HG03064 (cell line): ENCODE results near the gene ASH1L.
"Not testable (repeated sequence)": the region's sequence is repeated elsewhere in the genome, so short reads cannot be mapped to it uniquely, and the experiment has no call there.

Experiments used
- ATAC-seq: cut with Tn5 transposase; IDR thresholded peaks from one replicate; pipeline ENCODE4 v1.9.1; 2021; ENCODE audit warnings: low read depth; ENCODE audit not compliant: unreplicated experiment

Gene ASH1L

DNA sequence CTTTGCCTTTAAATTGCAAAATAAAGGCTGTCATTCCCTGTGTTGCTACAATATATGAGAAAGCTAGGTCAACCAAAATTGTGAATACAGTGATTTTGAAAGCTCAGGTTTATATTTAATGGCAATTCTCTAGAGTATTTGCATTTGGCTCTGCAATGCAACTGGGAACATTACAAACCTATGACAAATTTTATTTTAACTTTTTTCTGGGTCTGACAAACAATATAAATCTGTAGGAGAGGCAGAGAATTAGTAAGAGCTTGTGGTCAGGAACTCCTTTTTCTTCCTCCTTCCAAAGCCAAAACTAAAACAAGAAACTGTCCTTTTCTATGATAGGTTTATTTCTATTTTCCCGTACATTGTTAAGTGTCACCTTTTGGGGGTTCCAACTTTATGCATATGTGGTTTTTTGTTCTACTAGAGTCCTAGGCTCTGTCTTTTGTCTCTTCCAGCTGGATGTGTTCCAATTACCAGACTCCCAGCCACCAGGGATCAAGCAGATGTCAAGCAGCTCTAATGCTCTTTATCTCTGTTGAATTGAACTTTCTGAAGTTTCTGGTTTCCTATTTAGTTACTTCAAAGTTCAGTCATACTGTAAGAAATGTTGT lies 106.9 kb downstream of the ASH1L start:
- no peak for ATAC-seq

- no peak for ATAC-seq
Observed at GRCh38 chr1:155454096-155454495, 108.5 kb downstream of the ASH1L start.

GRCh38 chr1:155453141-155453540 lies 109.5 kb downstream of the ASH1L start:
- ATAC-seq, result no peak

GRCh38 chr1:155451199-155451598 lies 111.4 kb downstream of the ASH1L start:
- ATAC-seq, result no peak

DNA sequence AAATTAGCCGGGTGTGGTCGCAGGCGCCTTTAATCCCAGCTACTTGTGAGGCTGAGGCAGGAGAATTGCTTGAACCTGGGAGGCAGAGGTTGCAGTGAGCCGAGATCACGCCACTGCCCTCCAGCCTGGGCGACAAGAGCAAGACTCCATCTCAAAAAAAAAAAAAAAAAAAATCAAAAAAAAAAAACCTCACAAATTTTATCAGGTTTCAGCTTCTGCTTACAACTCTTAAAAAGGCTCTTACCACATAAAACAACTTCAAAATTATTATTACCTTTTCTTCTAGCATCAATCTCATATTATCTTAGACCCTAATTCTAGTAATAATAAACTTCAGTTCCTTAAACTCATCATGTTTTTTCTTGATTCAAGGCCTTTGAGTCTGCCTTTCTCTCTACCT lies 120.2 kb downstream of the ASH1L start:
- ATAC-seq, result not testable (repeated sequence)

GRCh38 chr1:155437405-155437804 lies 125.2 kb downstream of the ASH1L start:
- no peak for ATAC-seq

DNA sequence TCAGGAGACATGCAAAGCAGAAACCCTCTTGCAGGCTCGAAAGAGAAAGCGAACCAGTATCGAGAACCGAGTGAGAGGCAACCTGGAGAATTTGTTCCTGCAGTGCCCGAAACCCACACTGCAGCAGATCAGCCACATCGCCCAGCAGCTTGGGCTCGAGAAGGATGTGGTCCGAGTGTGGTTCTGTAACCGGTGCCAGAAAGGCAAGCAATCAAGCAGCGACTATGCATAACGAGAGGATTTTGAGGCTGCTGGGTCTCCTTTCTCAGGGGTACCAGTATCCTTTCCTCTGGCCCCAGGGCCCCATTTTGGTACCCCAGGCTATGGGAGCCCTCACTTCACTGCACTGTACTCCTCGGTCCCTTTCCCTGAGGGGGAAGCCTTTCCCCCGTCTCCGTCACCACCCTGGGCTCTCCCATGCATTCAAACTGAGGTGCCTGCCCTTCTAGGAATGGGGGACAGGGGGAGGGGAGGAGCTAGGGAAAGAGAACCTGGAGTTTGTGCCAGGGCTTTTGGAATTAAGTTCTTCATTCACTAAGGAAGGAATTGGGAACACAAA lies 128.7 kb downstream of the ASH1L start:
- not testable (repeated sequence) for ATAC-seq

DNA sequence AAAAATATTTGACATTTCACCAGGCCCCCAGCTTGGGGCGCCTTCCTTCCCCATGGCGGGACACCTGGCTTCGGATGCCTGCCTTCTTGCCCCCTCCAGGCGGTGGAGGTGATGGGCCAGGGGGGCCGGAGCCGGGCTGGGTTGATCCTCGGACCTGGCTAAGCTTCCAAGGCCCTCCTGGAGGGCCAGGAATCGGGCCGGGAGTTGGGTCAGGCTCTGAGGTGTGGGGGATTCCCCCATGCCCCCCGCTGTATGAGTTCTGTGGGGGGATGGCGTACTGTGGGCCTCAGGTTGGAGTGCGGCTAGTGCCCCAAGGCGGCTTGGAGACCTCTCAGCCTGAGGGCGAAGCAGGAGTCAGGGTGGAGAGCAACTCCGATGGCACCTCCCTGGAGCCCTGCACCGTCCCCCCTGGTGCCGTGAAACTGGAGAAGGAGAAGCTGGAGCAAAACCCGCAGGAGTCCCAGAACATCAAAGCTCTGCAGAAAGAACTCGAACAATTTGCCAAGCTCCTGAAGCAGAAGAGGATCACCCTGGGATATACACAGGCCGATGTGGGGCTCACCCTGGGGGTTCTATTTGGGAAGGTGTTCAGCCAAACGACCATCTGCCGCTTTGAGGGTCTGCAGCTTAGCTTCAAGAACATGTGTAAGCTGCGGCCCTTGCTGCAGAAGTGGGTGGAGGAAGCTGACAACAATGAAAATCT lies 129.3 kb downstream of the ASH1L start:
- not testable (repeated sequence) for ATAC-seq

GRCh38 chr1:155424091-155424490 lies 138.5 kb downstream of the ASH1L start:
- no peak for ATAC-seq

DNA sequence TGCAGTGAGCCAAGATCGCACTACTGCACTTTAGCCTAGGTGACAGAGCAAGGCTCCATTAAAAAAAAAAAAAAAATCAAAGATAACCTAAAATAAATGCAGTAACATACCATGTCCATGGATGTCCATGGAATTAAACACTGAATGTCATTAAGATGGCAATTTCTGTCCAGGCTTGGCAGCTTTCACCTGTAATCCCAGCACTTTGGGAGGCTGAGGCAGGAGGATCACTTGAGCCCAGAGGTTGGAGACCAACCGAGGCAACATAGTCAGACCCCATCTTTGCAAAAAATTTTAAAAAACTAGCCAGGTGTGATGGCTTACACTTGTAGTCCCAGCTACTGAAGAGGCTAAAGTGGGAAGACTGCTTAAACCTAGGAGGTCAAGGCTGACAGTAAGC lies 141.8 kb downstream of the ASH1L start:
- no peak for ATAC-seq

- ATAC-seq, result not testable (repeated sequence)
Observed at GRCh38 chr1:155411840-155412239, 150.8 kb downstream of the ASH1L start.

DNA sequence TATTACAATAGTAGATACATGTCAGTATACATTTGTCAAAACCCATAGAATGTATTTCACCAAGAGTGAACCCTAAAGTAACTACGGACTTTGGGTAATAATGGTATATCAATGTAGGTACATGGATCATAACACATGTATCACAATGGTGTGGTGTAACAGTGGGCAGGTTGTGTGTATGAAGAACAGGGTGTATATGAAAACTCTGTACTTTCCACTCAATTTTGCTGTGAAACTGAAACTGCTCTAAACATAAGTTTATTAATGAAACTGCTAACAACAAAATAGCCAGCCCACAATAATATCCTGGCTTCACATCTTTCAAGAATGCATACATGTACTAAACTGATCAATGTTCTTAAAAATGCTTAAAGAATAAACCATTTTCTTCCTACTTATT lies 151.7 kb downstream of the ASH1L start:
- ATAC-seq, result no peak

DNA sequence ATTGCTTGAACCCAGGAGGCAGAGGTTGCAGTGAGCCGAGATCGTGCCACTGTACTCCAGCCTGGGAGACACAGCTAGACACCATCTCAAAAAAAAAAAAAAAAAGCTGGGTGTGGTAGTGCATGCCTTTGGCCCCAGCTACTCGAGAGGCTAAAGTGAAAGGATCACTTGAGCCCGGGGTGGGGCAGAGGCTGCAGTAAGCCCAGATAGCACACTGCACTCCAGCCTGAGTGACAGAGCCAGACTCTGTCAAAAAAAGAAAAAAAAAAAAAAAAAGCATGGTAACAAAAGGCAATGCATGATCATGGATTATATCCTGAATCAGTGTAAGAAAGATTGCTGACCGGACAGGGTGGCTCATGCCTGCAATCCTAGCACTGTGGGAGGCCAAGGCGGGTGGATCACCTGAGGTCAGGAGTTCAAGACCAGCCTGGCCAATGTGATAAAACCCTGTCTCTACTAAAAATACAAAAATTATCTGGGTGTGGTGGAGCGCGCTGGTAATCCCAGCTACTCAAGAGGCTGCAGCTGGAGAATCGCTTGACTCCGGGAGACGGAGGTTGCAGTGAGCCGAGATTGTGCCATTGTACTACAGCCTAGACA lies 165.6 kb downstream of the ASH1L start:
- ATAC-seq, result no peak

DNA sequence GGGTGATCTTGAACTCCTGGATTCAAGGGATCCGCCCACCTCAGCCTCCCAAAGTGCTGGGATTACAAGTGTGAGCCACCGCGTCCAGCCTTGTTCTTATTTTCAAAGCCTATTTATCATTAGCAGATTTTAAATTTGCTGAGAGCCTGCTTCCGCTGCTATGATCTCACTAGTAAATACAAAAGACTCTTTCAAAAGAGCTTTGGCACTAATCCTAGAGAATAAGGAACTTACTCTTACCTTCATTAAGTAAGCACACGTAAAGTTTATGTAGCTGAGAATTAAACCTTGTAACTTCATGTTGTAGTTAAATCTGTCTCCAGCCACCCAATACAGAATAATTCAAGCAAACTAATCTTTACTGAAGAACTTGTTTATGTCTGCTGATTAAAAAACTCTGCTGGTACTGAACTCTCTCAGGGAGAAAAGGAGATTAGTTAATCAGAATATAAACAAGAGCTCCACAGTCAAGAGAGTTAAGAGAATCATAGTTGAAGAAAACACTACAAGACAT lies 169.6 kb downstream of the ASH1L start:
- no peak for ATAC-seq

DNA sequence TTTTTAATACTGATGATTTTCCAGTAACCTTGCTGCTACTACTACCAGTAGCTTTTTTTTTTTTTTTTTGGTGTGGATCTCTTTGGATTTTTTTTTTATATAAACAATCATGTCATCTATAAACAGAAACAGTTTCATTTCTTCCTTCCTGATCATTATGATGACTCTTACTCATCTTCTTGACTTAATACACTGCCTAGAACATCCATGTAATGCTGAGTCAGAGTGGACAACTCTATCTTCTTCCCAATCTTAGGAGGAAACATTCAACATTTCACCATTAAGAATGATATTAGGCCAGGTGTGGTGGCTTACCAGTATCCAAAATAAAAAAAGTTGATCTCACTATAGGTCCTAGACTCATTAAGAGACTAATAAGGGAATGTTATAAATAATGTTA lies 172.8 kb downstream of the ASH1L start:
- ATAC-seq, result no peak

DNA sequence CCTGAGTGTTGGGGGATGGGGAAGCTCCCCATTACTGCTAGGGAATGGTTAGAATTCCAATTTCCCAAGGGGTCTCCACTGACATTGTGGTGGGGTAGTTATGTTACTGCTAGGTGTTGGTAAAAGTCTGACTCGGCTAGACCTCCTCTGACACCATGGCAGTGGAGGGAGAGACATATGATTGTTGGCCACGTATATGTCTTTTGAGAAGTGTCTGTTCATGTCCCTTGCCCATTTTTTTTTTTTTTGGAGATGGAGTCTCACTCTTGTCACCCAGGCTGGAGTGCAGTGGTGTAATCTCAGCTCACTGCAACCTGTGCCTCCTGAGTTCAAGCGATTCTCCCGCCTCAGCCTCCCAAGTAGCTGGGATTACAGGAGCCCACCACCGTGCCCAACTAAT lies 176.8 kb downstream of the ASH1L start:
- not testable (repeated sequence) for ATAC-seq

DNA sequence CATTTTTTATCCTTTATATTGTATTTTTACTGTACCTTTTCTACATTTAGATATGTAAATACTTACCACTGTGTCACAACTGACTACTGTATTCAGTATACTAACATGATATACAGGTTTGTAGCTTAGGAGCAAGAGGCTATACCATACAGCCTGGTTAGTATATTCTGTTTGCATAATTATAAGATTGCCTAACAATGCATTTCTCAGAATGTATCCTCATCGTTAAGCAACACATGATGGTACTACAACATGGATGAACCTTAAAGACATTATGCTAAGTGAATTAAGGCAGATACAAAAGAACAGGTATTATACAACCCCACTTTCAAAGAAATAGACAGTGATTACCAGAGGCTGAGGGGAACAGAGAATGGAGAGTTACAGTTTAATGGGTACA lies 179.2 kb downstream of the ASH1L start:
- ATAC-seq, result no peak

- ATAC-seq, result no peak
Observed at GRCh38 chr1:155379631-155380090, 182.9 kb downstream of the ASH1L start.

DNA sequence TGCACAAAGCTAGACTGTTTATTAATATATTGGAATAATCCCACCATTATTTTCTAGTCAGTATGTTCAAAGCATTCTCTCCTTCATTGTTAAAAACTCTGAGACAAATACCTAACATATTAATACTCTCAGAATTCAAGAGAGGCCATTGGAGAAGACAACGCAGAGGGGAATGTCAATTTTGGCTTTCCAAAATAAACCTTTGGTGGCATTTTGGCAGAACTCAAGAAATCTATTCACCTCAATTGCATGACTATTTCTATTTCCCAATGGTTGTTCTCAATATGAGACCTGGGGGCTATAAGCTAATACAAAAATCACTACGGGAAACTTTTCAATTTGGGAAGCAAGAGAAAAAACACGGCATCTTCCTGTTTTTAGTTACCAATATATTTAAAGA lies 183.4 kb downstream of the ASH1L start:
- ATAC-seq, result no peak

GRCh38 chr1:155360051-155360450 lies 202.6 kb downstream of the ASH1L start:
- no peak for ATAC-seq

DNA sequence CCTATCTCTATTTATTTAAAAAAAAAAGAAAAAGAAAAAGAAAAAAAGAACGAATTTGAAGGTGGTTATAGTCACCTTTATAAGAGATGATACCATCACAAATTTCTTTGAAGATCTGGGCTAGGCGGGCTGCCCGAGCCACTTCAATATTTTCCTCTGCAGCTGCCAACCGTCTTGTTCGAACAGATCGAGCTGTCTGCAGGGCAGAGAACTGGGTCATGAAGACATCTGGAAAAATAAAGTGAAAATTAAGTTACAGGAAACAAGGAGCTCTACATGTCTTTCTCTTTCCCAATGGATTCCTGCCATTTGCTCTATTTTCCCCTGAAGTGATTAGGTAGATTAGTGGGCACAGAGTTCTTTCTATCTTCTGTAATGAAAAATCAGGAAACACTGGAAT lies 210.0 kb downstream of the ASH1L start:
- no peak for ATAC-seq
